ENCODE results near the gene KANSL1L. TPM values are rescaled to one million over a fixed set of nuclear protein-coding genes. Genes with fewer than 3 reads are reported as not detected.
A peak's percentile ranks its signal among the peaks of the same experiment; 100 is the strongest.

Gene KANSL1L, protein sequence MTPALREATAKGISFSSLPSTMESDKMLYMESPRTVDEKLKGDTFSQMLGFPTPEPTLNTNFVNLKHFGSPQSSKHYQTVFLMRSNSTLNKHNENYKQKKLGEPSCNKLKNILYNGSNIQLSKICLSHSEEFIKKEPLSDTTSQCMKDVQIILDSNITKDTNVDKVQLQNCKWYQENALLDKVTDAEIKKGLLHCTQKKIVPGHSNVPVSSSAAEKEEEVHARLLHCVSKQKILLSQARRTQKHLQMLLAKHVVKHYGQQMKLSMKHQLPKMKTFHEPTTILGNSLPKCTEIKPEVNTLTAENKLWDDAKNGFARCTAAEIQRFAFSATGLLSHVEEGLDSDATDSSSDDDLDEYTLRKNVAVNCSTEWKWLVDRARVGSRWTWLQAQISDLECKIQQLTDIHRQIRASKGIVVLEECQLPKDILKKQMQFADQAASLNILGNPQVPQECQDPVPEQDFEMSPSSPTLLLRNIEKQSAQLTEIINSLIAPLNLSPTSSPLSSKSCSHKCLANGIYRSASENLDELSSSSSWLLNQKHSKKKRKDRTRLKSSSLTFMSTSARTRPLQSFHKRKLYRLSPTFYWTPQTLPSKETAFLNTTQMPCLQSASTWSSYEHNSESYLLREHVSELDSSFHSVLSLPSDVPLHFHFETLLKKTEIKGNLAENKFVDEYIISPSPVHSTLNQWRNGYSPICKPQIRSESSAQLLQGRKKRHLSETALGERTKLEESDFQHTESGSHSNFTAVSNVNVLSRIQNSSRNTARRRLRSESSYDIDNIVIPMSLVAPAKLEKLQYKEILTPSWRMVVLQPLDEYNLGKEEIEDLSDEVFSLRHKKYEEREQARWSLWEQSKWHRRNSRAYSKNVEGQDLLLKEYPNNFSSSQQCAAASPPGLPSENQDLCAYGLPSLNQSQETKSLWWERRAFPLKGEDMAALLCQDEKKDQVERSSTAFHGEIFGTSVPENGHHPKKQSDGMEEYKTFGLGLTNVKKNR
- 11.3 and 26.1 TPM in 2 replicates for total RNA-seq (2014; rRNA removed; shearing (Covaris generic); ENCODE audit: low replicate concordance)

DNA sequence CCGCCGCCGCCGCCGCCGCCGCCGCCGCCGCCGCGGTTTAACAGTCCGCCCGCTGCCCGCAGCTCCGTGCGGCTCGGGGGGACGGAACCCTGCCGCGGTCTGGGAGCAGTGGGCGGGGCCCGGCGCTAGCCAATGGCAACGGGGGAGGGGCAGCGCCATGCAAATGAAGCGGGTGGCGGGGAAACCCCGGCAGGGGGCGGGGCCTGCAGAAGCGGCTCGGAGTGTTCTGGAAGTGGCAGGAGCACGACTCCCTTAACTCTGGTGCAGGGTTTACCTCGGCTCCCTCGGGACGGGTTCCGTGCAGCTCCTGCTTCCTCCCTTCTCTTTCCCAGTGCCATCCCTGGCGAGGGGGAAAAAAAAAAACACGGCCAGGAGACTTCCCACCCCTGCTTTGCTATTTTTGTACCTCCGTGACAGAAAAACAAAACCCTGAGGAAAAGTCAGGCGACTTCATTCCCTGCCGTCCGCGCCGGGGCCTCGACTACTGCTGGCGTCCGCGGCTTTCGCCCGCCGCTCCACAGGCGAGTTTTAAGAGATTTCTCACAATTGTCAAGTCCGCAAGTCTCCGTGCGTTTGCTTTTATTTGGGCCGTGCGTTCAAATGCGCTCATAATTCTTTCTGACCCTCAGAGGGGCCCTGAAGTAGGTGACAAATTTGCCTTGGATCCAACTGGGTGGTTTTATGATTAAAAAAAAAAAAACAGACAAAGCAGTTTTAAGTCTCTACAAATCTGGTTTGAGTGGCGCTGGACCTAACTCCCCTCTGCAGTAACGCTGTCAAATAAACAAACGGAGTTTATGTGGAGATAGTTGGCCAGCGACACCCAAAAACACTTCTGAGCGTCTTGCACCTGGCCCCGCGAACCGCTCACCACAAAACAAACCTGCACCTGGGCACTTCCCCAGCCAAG is at the start of gene KANSL1L:
Gene KANSL1L, minus strand, starts transcription at position 101 of the 910 bp plus-strand sequence. CDS start 16,827 bp downstream, outside the sequence.
- H3K4me2 ChIP-seq (ENCODE audit: low read depth, low read length, poor library complexity, severe bottlenecking), result peak within 1 kb of the TSS; percentile 89
- no peaks in the 10 kb centered on the region for H4K20me1 ChIP-seq (ENCODE audit: insufficient read depth, low read depth, low read length)
- H3K4me1 ChIP-seq (ENCODE audit: low read length), result peaks cover 39% of the 10 kb centered on the region
- peak; percentile 97 for DNase-seq
- no peaks in the 10 kb centered on the region for H3K9me2 ChIP-seq (replicated peaks; ENCODE audit: insufficient read depth, low read length)
- H3K27me3 ChIP-seq (ENCODE audit: low read length), result no peaks in the 10 kb centered on the region
- H3K79me2 ChIP-seq (ENCODE audit: low read length), result peaks cover 35% of the 10 kb centered on the region
- H3K4me3 ChIP-seq (ENCODE audit: low read length), result peak within 1 kb of the TSS; percentile 74
- H3K9me3 ChIP-seq (ENCODE audit: low read length), result no peaks in the 10 kb centered on the region
- H3K9ac ChIP-seq (ENCODE audit: low read length), result peak within 1 kb of the TSS; percentile 89
- H3K27ac ChIP-seq (ENCODE audit: low read length), result peak within 1 kb of the TSS; percentile 73
- peak within 1 kb of the TSS; percentile 99 for H2AFZ ChIP-seq (ENCODE audit: low read length)
- no peaks in the 10 kb centered on the region for H3K36me3 ChIP-seq (ENCODE audit: insufficient read depth, low read length)

DNA sequence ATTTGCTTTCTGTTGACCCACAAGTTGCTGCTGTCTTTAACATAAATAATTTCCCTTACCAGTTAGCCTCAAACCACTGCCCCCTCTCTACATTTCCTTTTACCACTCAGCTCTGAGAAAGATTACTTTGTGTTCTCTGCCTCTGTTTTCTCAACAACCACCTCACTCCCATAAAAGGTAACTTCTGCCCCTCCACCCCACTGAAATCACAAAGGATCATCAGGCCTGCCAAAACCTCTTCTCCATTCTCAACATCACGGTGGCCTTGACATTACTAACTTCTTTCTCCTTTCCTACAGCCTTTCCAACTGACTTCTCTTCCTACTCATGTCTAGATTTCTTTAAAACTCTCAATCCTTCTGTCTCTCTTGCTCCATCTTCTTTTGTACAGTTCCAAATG is 43.9 kb upstream of the KANSL1L start:
- Histone ChIP-seq H2AFZ (ENCODE audit: low read length) (no peak overlapping the region), H3K9ac (ENCODE audit: low read length) (no peak overlapping the region), H3K4me1 (ENCODE audit: low read length) (no peaks in the 10 kb centered on the region), H3K27me3 (ENCODE audit: low read length) (no peaks in the 10 kb centered on the region), H4K20me1 (ENCODE audit: insufficient read depth, low read depth, low read length) (no peaks in the 10 kb centered on the region), H3K9me3 (ENCODE audit: low read length) (no peaks in the 10 kb centered on the region), H3K27ac (ENCODE audit: low read length) (no peak overlapping the region), H3K79me2 (ENCODE audit: low read length) (no peaks in the 10 kb centered on the region), H3K36me3 (ENCODE audit: insufficient read depth, low read length) (no peaks in the 10 kb centered on the region), H3K9me2 (replicated peaks; ENCODE audit: insufficient read depth, low read length) (no peaks in the 10 kb centered on the region), H3K4me2 (ENCODE audit: low read depth, low read length, poor library complexity, severe bottlenecking) (no peak overlapping the region), H3K4me3 (ENCODE audit: low read length) (no peak overlapping the region)
- DNase-seq, result no peak

DNA sequence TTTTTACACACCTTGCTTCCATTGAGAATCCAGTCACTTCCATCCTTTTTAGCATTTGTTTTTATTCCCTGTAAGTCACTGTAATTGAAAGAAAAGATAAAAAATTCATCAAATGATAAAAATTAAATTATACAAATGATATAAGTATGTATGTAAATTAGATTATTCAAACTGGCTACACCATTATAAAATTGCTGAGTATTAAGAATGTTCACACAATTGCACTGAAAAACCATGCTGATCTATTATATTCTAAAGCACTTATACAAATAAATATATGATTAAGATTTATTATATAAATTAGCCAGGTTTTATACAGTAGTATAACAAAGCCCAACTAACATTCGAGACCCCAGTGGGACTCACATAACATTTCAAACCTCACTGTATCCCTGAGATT is 39.0 kb upstream of the KANSL1L start:
- Histone ChIP-seq H3K9me2 (replicated peaks; ENCODE audit: insufficient read depth, low read length) (no peaks in the 10 kb centered on the region), H3K27ac (ENCODE audit: low read length) (no peak overlapping the region), H3K36me3 (ENCODE audit: insufficient read depth, low read length) (no peaks in the 10 kb centered on the region), H2AFZ (ENCODE audit: low read length) (no peak overlapping the region), H3K9me3 (ENCODE audit: low read length) (no peaks in the 10 kb centered on the region), H4K20me1 (ENCODE audit: insufficient read depth, low read depth, low read length) (no peaks in the 10 kb centered on the region), H3K79me2 (ENCODE audit: low read length) (no peaks in the 10 kb centered on the region), H3K4me2 (ENCODE audit: low read depth, low read length, poor library complexity, severe bottlenecking) (no peak overlapping the region), H3K27me3 (ENCODE audit: low read length) (no peaks in the 10 kb centered on the region), H3K4me3 (ENCODE audit: low read length) (no peak overlapping the region), H3K9ac (ENCODE audit: low read length) (no peak overlapping the region), H3K4me1 (ENCODE audit: low read length) (no peaks in the 10 kb centered on the region)
- DNase-seq, result no peak

DNA sequence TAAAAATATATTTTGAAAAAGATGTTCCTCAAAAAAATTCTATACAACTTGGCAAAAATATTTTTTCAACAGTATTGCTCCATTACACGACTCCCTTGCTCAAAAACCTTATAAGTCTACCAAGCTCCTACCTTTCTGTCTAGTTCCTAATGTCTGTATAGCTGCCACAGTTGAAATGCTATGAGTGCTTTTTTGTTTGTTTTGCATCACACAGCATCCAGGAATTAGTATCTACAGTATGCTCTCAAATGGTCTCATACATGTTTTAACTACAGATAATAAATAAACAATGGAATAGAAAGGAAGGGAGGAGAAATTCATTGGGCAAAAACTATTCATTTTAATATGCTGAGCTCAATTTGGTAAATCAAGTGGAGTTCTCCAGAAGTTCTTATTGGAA is 36.7 kb upstream of the KANSL1L start:
- Histone ChIP-seq H3K4me1 (ENCODE audit: low read length) (no peaks in the 10 kb centered on the region), H3K9me2 (replicated peaks; ENCODE audit: insufficient read depth, low read length) (no peaks in the 10 kb centered on the region), H4K20me1 (ENCODE audit: insufficient read depth, low read depth, low read length) (no peaks in the 10 kb centered on the region), H3K4me2 (ENCODE audit: low read depth, low read length, poor library complexity, severe bottlenecking) (no peak overlapping the region), H3K4me3 (ENCODE audit: low read length) (no peak overlapping the region), H2AFZ (ENCODE audit: low read length) (no peak overlapping the region), H3K9me3 (ENCODE audit: low read length) (no peaks in the 10 kb centered on the region), H3K36me3 (ENCODE audit: insufficient read depth, low read length) (no peaks in the 10 kb centered on the region), H3K27me3 (ENCODE audit: low read length) (no peaks in the 10 kb centered on the region), H3K9ac (ENCODE audit: low read length) (no peak overlapping the region), H3K27ac (ENCODE audit: low read length) (no peak overlapping the region), H3K79me2 (ENCODE audit: low read length) (no peaks in the 10 kb centered on the region)
- DNase-seq, result no peak

DNA sequence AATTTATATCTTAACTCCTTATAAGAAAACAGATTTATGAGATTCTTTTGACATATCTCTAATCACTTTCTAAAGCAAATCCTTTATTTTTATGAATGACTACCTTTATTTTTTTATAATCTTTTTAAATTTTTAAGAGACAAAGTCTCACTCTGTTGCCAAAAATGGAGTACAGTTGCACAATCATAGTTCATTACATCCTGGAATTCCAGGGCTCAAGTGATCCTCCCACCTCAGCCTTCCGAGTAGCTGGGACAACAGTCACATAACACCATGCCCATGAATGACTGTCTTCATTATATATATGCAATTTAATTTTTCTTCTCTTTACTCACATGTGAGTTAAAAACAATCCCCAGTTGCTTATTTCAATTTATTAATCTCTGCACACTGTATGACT is 32.3 kb upstream of the KANSL1L start:
- no peak overlapping the region for H3K4me2 ChIP-seq (ENCODE audit: low read depth, low read length, poor library complexity, severe bottlenecking)
- no peak overlapping the region for H3K9ac ChIP-seq (ENCODE audit: low read length)
- H4K20me1 ChIP-seq (ENCODE audit: insufficient read depth, low read depth, low read length), result no peaks in the 10 kb centered on the region
- H3K4me1 ChIP-seq (ENCODE audit: low read length), result no peaks in the 10 kb centered on the region
- H3K36me3 ChIP-seq (ENCODE audit: insufficient read depth, low read length), result no peaks in the 10 kb centered on the region
- DNase-seq, result no peak
- H3K27me3 ChIP-seq (ENCODE audit: low read length), result no peaks in the 10 kb centered on the region
- no peak overlapping the region for H2AFZ ChIP-seq (ENCODE audit: low read length)
- no peaks in the 10 kb centered on the region for H3K9me2 ChIP-seq (replicated peaks; ENCODE audit: insufficient read depth, low read length)
- H3K79me2 ChIP-seq (ENCODE audit: low read length), result no peaks in the 10 kb centered on the region
- no peak overlapping the region for H3K27ac ChIP-seq (ENCODE audit: low read length)
- no peaks in the 10 kb centered on the region for H3K9me3 ChIP-seq (ENCODE audit: low read length)
- H3K4me3 ChIP-seq (ENCODE audit: low read length), result no peak overlapping the region

DNA sequence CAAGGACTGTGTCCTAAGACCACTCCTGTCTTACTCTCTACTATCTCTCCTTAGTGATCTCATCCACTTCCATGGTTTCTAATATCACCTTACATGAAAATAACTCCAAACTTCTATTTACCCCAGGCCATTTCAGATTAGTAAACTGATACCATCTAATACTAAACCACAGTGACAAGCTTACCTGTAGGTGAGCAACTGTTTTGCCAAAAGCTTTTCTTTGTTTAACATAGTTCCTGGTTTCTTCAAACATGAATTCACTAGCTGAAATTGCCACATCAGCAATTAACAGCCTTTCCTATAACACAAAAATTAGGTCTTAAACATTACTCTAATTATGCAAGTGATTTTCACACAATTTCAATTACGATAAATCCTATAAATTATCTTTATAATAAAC is 31.9 kb upstream of the KANSL1L start:
- Histone ChIP-seq H3K79me2 (ENCODE audit: low read length) (no peaks in the 10 kb centered on the region), H3K36me3 (ENCODE audit: insufficient read depth, low read length) (no peaks in the 10 kb centered on the region), H3K4me3 (ENCODE audit: low read length) (no peak overlapping the region), H4K20me1 (ENCODE audit: insufficient read depth, low read depth, low read length) (no peaks in the 10 kb centered on the region), H3K9me3 (ENCODE audit: low read length) (no peaks in the 10 kb centered on the region), H3K9ac (ENCODE audit: low read length) (no peak overlapping the region), H3K27me3 (ENCODE audit: low read length) (no peaks in the 10 kb centered on the region), H3K9me2 (replicated peaks; ENCODE audit: insufficient read depth, low read length) (no peaks in the 10 kb centered on the region), H3K4me1 (ENCODE audit: low read length) (no peaks in the 10 kb centered on the region), H3K4me2 (ENCODE audit: low read depth, low read length, poor library complexity, severe bottlenecking) (no peak overlapping the region), H3K27ac (ENCODE audit: low read length) (no peak overlapping the region), H2AFZ (ENCODE audit: low read length) (no peak overlapping the region)
- no peak for DNase-seq

DNA sequence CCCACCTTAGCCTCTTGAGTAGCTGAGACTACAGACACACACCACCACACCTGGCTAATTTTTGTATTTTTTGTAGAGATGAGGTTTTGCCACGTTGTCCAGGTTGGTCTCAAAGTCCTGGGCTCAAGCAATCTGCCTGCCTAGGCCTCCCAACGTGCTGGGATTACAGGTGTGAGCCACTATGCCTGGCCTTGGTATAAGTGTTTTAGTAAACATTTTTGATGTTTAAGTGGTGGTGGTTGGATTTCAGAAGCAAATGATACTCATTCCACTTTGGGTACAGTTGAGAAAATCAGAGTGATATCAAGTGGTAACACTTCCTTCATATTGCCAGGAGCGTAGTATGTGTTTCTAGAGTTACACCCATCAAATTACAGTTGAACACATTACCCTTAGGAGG is 28.6 kb upstream of the KANSL1L start:
- Histone ChIP-seq H3K4me3 (ENCODE audit: low read length) (no peak overlapping the region), H3K9me2 (replicated peaks; ENCODE audit: insufficient read depth, low read length) (no peaks in the 10 kb centered on the region), H3K9me3 (ENCODE audit: low read length) (no peaks in the 10 kb centered on the region), H3K9ac (ENCODE audit: low read length) (no peak overlapping the region), H3K27me3 (ENCODE audit: low read length) (no peaks in the 10 kb centered on the region), H2AFZ (ENCODE audit: low read length) (no peak overlapping the region), H3K4me1 (ENCODE audit: low read length) (no peaks in the 10 kb centered on the region), H3K36me3 (ENCODE audit: insufficient read depth, low read length) (no peaks in the 10 kb centered on the region), H4K20me1 (ENCODE audit: insufficient read depth, low read depth, low read length) (no peaks in the 10 kb centered on the region), H3K4me2 (ENCODE audit: low read depth, low read length, poor library complexity, severe bottlenecking) (no peak overlapping the region), H3K79me2 (ENCODE audit: low read length) (no peaks in the 10 kb centered on the region), H3K27ac (ENCODE audit: low read length) (no peak overlapping the region)
- DNase-seq, result no peak
